H7 (cell line): Measurements from ENCODE around the gene NDC80. TPM values are rescaled to one million over a fixed set of nuclear protein-coding genes. Genes with fewer than 3 reads are reported as not detected.
A peak's percentile ranks its signal among the peaks of the same experiment; 100 is the strongest.

Experiments
- DNase-seq: peaks from one replicate; pipeline ENCODE4 v3.0.0; 2012
- H3K27me3 ChIP-seq: 2 replicates; pipeline ENCODE4 v1.6.0; 2011; ENCODE audit warnings: mild to moderate bottlenecking, low read length; ENCODE audit not compliant: control insufficient read depth, insufficient read depth
- H3K36me3 ChIP-seq: replicated peaks from 2 replicates; pipeline ENCODE4 v1.5.1; 2011; ENCODE audit warnings: low read length; ENCODE audit not compliant: control insufficient read depth, insufficient read depth
- H3K4me3 ChIP-seq: 2 replicates; pipeline ENCODE4 v1.5.1; 2011; ENCODE audit warnings: low read depth, mild to moderate bottlenecking, control low read depth, low read length, moderate library complexity; ENCODE audit not compliant: insufficient read depth
- total RNA-seq: library from RNA; depleted of rRNA; stranded (reverse); fragments of >200 nt; shearing (Covaris generic); gene quantifications from 2 replicates; pipeline ENCODE4 v1.2.3, GENCODE V29; 2014

NDC80 gene
- total RNA-seq, 1 experiment from 2014 or later, result 40.9 TPM

GRCh38 chr18:2572892-2573291, 1.5 kb downstream of the NDC80 start:
- Histone ChIP-seq H3K27me3 (no peaks in the 10 kb centered on the region), H3K4me3 (peak overlapping the region; percentile 59), H3K36me3 (peaks cover 16% of the 10 kb centered on the region)
- DNase-seq, result no peak

- Histone ChIP-seq H3K27me3 (no peaks in the 10 kb centered on the region), H3K4me3 (peak overlapping the region; percentile 59; the same call in 1 of the 2 replicates), H3K36me3 (peaks cover 17% of the 10 kb centered on the region)
- DNase-seq, result no peak
Measured at GRCh38 chr18:2573408-2573807, 2.1 kb downstream of the NDC80 start.

GRCh38 chr18:2587788-2588187, 16.4 kb downstream of the NDC80 start:
- no peaks in the 10 kb centered on the region for H3K27me3 ChIP-seq
- no peak for DNase-seq
- no peak overlapping the region for H3K4me3 ChIP-seq
- H3K36me3 ChIP-seq, result peaks cover 32% of the 10 kb centered on the region

DNA sequence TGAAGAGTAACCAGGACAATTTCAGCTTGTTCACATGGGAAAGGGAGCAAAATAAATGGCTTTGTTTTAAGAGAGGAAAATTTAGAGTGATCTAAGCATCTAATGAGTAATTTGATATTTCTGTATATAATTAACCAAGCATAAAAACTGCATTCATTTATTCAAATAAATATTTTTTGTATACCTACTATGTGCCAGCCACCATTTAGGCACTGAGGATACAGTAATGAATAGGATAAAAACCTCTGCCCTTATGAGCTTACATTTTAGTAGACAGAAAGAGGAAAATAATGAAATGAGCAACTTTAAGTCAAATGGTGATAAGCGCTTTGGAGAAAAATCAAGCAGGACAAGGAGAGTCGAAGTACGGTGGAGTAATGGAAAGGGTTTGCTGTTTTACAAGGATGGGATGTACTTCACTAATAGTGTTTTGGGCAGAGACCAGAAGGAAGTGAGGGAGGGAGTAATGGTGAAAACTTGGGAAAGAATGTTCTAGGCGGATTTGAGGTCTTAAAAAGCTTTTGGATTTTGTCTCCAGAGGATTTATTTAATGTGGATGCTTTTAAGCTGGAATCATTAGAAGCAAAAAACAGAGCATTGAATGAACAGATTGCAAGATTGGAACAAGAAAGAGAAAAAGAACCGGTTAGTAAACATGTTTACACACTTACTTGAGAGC, 17.4 kb downstream of the NDC80 start:
- H3K27me3 ChIP-seq, result no peaks in the 10 kb centered on the region
- H3K4me3 ChIP-seq, result no peak overlapping the region
- peaks cover 30% of the 10 kb centered on the region for H3K36me3 ChIP-seq
- no peak for DNase-seq

GRCh38 chr18:2589345-2590068, 18.1 kb downstream of the NDC80 start:
- no peaks in the 10 kb centered on the region for H3K27me3 ChIP-seq
- H3K4me3 ChIP-seq, result no peak overlapping the region
- no peak for DNase-seq
- peaks cover 33% of the 10 kb centered on the region for H3K36me3 ChIP-seq

- no peak for DNase-seq
- Histone ChIP-seq H3K27me3 (no peaks in the 10 kb centered on the region), H3K4me3 (no peak overlapping the region), H3K36me3 (peaks cover 31% of the 10 kb centered on the region)
Measured at GRCh38 chr18:2590303-2590702, 18.9 kb downstream of the NDC80 start.

DNA sequence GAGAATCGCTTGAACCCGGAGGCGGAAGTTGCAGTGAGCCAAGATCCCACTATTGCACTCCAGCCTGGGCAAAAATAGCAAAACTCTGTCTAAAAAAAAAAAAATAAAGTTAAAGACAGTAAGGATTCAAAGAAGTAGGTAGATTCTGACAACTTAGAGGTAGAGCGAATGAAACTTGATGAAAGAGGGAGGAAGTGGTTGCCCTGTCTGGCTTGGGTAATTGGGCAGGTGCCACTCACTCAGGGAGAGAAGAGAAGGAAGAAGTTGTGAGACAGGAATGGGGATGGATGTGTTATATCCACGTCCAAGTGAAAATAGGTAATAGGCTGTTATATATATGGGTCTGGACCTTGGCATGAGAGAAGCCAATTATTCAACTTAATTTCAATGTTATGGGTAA, 26.3 kb downstream of the NDC80 start:
- H3K27me3 ChIP-seq, result no peaks in the 10 kb centered on the region
- H3K36me3 ChIP-seq, result peaks cover 21% of the 10 kb centered on the region
- DNase-seq, result no peak
- H3K4me3 ChIP-seq, result no peak overlapping the region

DNA sequence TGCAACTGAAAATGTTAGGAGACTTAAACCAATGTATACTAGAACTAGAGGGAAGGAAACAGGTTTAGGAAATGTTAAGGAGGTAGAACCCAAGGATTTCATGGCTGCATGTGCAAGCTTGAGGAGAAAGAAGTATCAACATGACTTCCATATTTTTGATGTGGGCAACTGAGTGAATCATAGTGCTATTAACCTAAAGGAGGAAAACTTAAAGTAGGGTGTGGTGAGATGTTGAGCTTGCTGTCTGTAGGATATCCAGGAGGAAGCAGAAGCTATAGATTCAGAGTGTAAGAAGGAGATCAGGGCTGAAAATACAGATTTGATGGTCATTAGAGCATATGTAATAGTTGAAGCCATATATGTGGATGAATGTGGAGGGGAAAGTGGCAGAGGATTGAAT, 31.5 kb downstream of the NDC80 start:
- H3K36me3 ChIP-seq, result peaks cover 17% of the 10 kb centered on the region
- DNase-seq, result no peak

DNA sequence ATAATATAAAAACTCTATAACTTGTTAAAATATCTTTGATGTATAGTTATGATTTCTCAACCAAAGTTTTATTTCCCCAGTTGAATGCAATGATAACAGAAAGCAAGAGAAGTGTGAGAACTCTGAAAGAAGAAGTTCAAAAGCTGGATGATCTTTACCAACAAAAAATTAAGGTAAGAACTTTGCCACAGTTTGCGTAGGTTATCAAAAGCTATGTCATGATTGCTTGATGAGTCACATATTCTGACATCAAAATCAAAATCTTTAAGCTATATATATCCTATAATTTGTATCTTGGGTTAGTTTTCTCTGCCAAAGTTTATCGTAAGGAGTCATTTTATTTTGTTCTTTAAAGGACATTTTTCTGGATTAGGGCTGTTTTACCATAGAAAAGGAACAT, 35.0 kb downstream of the NDC80 start:
- DNase-seq, result no peak
- H3K36me3 ChIP-seq, result peaks cover 22% of the 10 kb centered on the region
- H3K27me3 ChIP-seq, result no peaks in the 10 kb centered on the region

More for the DNA sequence above, 31.5 kb downstream of the NDC80 start:
- Histone ChIP-seq H3K27me3 (no peaks in the 10 kb centered on the region), H3K4me3 (no peak overlapping the region)

DNA sequence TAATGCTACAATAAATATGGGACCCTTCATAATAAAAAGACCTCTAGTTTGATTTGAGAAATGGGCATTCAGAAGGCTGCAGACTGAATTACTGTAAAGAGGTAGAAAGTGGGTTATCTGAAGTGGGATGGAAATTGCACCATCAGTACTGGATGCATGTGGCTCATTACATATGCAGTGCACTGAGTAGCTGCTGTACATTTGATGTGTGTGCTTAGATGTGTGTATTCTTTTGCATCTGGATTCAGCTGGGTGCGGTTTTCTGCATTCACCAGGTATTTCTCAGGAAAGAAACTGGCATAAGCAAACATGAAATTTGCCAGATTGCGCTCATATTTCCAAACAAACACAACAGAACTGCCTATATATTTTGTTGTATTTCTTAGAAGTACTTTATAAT, 38.2 kb downstream of the NDC80 start:
- DNase-seq, result no peak
- no peak overlapping the region for H3K4me3 ChIP-seq
- peaks cover 16% of the 10 kb centered on the region for H3K36me3 ChIP-seq
- no peaks in the 10 kb centered on the region for H3K27me3 ChIP-seq

More for the DNA sequence above, 35.0 kb downstream of the NDC80 start:
- no peak overlapping the region for H3K4me3 ChIP-seq

- no peak for DNase-seq
- Histone ChIP-seq H3K27me3 (no peaks in the 10 kb centered on the region), H3K36me3 (peaks cover 20% of the 10 kb centered on the region), H3K4me3 (no peak overlapping the region)
Measured at GRCh38 chr18:2610549-2610948, 39.2 kb downstream of the NDC80 start.

DNA sequence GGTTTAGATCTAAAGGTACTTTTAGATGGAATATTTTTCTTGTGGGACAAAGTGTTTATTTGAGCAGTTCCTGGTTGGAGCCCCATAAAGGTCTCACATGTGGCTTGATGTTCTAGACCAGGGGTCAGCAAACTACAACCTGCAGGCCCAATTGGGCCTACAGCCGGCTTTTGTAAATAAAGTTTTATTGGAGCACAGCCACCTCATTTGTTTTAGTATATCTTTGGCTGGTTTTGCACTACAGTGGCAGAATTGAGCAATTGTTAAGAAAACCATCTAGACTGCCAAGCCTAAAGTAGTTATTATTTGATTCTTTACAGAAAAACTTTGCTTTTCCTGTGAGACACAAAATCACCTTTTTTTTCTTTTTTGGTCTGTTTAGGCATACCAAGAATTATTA, 41.6 kb downstream of the NDC80 start:
- Histone ChIP-seq H3K27me3 (no peaks in the 10 kb centered on the region), H3K36me3 (peaks cover 20% of the 10 kb centered on the region), H3K4me3 (no peak overlapping the region)
- no peak for DNase-seq

DNA sequence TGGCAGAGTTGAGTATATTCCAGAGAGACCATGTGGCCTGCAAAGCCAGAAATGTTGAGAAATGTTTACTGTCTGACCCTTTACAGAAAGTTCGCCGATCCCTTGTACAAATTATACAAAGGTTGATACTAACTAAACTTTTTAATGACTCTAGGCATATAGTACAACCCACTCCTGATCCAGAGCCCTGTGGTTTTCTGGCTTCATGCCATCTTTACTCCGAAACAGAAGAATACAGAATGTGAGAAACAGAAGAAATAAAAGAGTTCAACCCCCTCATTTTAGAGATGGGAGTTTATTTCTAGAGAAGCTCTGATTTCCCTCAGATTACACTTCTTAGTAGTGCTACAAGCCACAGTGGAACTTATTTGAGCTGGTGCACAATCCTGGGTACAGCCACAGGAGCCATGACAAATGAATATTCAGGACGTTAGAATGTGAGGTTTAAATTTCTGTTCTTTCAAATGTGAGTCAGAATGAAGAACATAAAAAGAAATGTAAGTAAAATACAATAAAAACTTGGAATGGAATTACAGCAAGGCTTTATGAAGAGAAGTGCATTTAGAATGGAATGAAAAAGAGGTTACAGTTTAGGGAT, 46.1 kb downstream of the NDC80 start:
- Histone ChIP-seq H3K4me3 (no peak overlapping the region), H3K36me3 (peaks cover 9% of the 10 kb centered on the region), H3K27me3 (no peaks in the 10 kb centered on the region)
- no peak for DNase-seq

- DNase-seq, result no peak
Measured at GRCh38 chr18:2618009-2618408, 46.7 kb downstream of the NDC80 start.

GRCh38 chr18:2625217-2625616, 53.9 kb downstream of the NDC80 start:
- no peak overlapping the region for H3K4me3 ChIP-seq
- no peaks in the 10 kb centered on the region for H3K36me3 ChIP-seq
- DNase-seq, result no peak
- no peaks in the 10 kb centered on the region for H3K27me3 ChIP-seq

More at GRCh38 chr18:2618009-2618408, 46.7 kb downstream of the NDC80 start:
- Histone ChIP-seq H3K4me3 (no peak overlapping the region), H3K36me3 (peaks cover 9% of the 10 kb centered on the region), H3K27me3 (no peaks in the 10 kb centered on the region)
